GOT3 (cell line): Measurements from ENCODE around the gene GTF2F1.
"Not testable (repeated sequence)": the region's sequence is repeated elsewhere in the genome, so short reads cannot be mapped to it uniquely, and the experiment has no call there.

Experiments
- DNase-seq: peaks from one replicate; lab custom pipeline; 2025; ENCODE audit warnings: mixed read lengths; lab: John Stamatoyannopoulos, UW

GTF2F1 gene

GRCh38 chr19:6417713-6418561, 25.0 kb upstream of the GTF2F1 start:
- DNase-seq = no peak

GRCh38 chr19:6416658-6417405, 23.9 kb upstream of the GTF2F1 start:
- no peak for DNase-seq

- DNase-seq = no peak
Observed at GRCh38 chr19:6415591-6416190, 22.7 kb upstream of the GTF2F1 start.

GRCh38 chr19:6414793-6415590, 22.0 kb upstream of the GTF2F1 start:
- DNase-seq = no peak

GRCh38 chr19:6413721-6414643, 21.0 kb upstream of the GTF2F1 start:
- no peak for DNase-seq

GRCh38 chr19:6413291-6413690, 20.3 kb upstream of the GTF2F1 start:
- DNase-seq = no peak

- no peak for DNase-seq
Observed at GRCh38 chr19:6412447-6413091, 19.6 kb upstream of the GTF2F1 start.

GRCh38 chr19:6412061-6412446, 19.1 kb upstream of the GTF2F1 start:
- no peak for DNase-seq

GRCh38 chr19:6409346-6409745, 16.4 kb upstream of the GTF2F1 start:
- no peak for DNase-seq

GRCh38 chr19:6406401-6406800, 13.4 kb upstream of the GTF2F1 start:
- no peak for DNase-seq

GRCh38 chr19:6402837-6403608, 10.1 kb upstream of the GTF2F1 start:
- no peak for DNase-seq

GRCh38 chr19:6402058-6402457, 9.1 kb upstream of the GTF2F1 start:
- no peak for DNase-seq

GRCh38 chr19:6400062-6400944, 7.3 kb upstream of the GTF2F1 start:
- not testable (repeated sequence) for DNase-seq

- DNase-seq = no peak
Observed at GRCh38 chr19:6396305-6396704, 3.3 kb upstream of the GTF2F1 start.

- DNase-seq = no peak
Observed at GRCh38 chr19:6394831-6395230, 1.9 kb upstream of the GTF2F1 start.

GRCh38 chr19:6393983-6394412, 1.0 kb upstream of the GTF2F1 start:
- DNase-seq = no peak

- no peak for DNase-seq
Observed at GRCh38 chr19:6392221-6393073, 517 bp downstream of the GTF2F1 start.

- no peak for DNase-seq
Observed at GRCh38 chr19:6387372-6387771, 5.6 kb downstream of the GTF2F1 start.
